T-helper 17 cell (primary cell): Measurements from ENCODE around the gene ELOVL2. TPM values are rescaled to one million over a fixed set of nuclear protein-coding genes. Genes with fewer than 3 reads are reported as not detected.

Experiments
- ATAC-seq: fragments of 150-1000 bp; cut with Tn5 transposase; 2 replicates; pipeline ENCODE4 v1.10.0; 2021; ENCODE audit warnings: mild to moderate bottlenecking, moderate library complexity
- DNase-seq, 3 donors: peaks; one replicate each; pipeline versions ENCODE4 v3.0.0 to v3.0.0-alpha.2; 2020 to 2021
- H3K9me3 ChIP-seq: one replicate; pipeline ENCODE4 v1.7.0; 2013; ENCODE audit warnings: low read length, mild to moderate bottlenecking; ENCODE audit not compliant: control insufficient read depth, poor library complexity, severe bottlenecking
- H3K27ac Mint-ChIP-seq: one replicate; pipeline ENCODE4 v1.8.0; 2022; ENCODE audit warnings: mild to moderate bottlenecking, moderate library complexity, mixed read lengths
- H3K27me3 Mint-ChIP-seq: one replicate; pipeline ENCODE4 v1.8.0; 2022; ENCODE audit warnings: mixed read lengths
- H3K36me3 Mint-ChIP-seq: one replicate; pipeline ENCODE4 v1.8.0; 2022; ENCODE audit warnings: low read depth, mixed read lengths
- H3K4me1 Mint-ChIP-seq: one replicate; pipeline ENCODE4 v1.8.0; 2022; ENCODE audit warnings: mild to moderate bottlenecking, mixed read lengths
- H3K4me3 Mint-ChIP-seq: one replicate; pipeline ENCODE4 v1.8.0; 2022; ENCODE audit warnings: mild to moderate bottlenecking, moderate library complexity, mixed read lengths
- total RNA-seq, 4 donors: library from RNA in 2 of 4; stranded (reverse) in 2 of 4; gene quantifications; one replicate each; pipeline ENCODE4 v1.2.3 and lab custom pipeline; 2022 to 2026

Gene ELOVL2
- total RNA-seq, 2 donors from 2014 or later = not detected

DNA sequence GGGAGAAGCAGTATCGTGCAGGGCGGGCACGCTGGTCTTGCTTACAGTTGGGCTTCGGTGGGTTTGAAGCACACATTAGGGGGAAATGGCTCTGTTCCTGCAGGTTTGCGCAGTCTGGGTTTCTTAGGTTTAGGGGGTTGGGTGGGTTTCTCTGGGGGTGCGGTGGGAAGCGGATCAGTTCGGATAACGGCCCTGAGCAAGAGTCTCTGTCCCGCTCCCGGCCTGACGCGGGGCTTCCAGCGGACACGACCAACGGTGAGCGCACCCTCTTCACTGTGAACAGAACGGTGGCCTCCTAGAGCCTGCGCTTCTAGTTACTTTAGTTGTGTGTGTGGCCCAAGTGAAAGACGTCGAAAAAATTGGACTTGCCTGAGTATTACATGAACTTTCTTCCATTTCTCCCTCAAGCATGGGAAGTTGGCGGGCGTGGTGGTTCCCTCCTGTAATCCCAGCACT, 635 bp upstream of the ELOVL2 start:
- Mint-ChIP-seq H3K4me1 (peaks cover 6% of the 10 kb centered on the region), H3K4me3 (peak overlapping the region; percentile 81), H3K27me3 (peaks cover 67% of the 10 kb centered on the region), H3K27ac (no peak overlapping the region), H3K36me3 (peaks cover 4% of the 10 kb centered on the region)
- no peak for ATAC-seq
- no peak for DNase-seq
- no peaks in the 10 kb centered on the region for H3K9me3 ChIP-seq

DNA sequence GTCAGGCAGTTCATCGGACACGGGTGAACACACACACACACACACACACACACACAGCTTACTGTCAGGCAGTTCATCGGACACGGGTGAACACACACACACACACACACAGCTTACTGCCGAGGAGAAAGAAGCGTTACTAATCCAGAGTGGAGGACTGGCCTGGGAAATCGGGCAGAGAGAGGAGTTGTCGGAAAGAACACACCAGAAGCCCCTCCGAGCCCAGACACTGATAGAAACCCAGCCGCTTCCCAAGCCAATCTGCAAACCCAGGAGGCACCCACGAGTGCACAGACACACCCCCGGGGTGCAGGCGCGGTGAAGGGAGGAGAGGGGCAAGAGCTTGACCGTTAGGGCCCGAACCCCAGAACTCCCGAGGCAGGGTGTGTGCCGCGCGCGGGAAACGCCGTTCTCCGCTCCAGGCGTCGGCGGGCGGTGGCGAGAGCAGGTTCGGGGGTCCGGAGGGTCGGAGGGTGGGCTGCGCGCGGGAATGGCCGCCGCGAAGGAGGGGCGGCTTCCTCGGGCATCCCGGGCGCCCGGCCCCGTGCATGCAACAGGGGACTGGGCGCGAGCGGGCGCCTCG, 636 bp downstream of the ELOVL2 start:
- ATAC-seq (no peak), DNase-seq (no peak)
- peaks cover 68% of the 10 kb centered on the region for H3K27me3 Mint-ChIP-seq
- peak overlapping the region; percentile 78 for H3K4me3 Mint-ChIP-seq
- H3K4me1 Mint-ChIP-seq = peaks cover 6% of the 10 kb centered on the region
- H3K27ac Mint-ChIP-seq = no peak overlapping the region
- H3K36me3 Mint-ChIP-seq = peaks cover 4% of the 10 kb centered on the region
- H3K9me3 ChIP-seq = no peaks in the 10 kb centered on the region

DNA sequence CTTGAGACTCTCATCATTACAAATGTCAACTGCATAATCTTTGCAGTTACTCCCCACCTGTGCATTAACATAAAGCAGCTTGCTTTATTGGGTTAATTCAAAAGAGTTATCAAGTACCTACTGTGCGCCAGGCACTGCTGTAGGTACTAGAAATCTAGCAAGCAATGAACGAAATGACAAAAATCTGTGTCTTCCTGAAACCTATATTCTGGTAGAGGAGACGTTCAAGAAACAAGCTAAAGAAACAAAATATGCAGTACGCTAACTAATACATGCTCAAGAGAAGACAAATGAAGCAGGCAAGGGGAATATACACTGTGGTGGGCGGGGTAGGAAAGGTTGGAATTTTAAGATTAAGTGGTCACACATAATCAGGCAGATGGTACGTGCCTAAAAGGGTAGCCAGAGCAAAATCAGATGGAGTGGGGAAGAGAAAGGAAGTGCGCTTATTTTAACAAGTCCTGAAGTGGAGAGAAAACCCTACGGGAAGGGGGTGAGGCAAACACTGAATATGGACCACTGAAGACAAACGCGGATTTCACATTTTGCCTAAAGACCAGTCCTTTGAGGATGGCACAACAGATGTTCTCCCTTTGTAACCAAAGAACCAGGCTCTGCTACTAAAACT, 1.2 kb downstream of the ELOVL2 start:
- H3K27ac Mint-ChIP-seq = no peak overlapping the region
- H3K27me3 Mint-ChIP-seq = peaks cover 62% of the 10 kb centered on the region
- no peak for DNase-seq
- H3K4me3 Mint-ChIP-seq = peak overlapping the region; percentile 78
- H3K4me1 Mint-ChIP-seq = peaks cover 6% of the 10 kb centered on the region
- ATAC-seq = no peak
- H3K36me3 Mint-ChIP-seq = peaks cover 4% of the 10 kb centered on the region
- no peaks in the 10 kb centered on the region for H3K9me3 ChIP-seq

DNA sequence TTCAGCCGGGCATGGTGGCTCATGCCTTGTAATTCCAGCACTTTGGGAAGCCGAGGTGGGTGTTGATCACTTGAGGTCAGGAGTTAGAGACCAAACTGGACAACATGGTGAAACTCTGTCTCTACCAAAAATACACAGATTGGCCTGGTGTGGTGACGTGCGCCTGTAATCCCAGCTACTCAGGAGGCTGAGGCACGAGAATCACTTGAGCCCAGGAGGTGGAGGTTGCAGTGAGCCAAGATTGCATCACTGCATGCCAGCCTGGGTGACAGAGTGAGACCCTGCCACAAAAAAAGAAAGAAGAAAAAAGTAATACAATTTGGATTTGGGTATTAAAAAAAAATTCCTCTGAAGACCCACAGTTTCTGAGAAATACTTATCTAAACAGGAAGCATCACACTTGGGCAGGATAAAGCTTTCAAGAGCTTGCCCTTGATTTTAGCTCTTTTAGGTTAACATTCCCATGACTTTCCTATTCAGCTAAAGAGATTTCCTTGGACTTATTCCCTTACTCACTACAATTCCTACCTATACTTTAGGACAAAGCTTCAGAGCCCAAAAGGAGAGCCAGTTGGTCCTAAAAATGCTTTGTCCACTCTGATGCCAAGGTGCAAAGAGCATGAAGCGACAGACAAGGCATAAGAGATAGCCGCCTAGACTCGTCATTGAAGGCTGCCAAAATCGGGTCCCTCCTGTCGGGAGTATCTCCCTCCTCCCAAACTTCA, 1.9 kb downstream of the ELOVL2 start:
- Mint-ChIP-seq H3K36me3 (peaks cover 4% of the 10 kb centered on the region), H3K4me1 (peaks cover 6% of the 10 kb centered on the region), H3K4me3 (no peak overlapping the region), H3K27me3 (peaks cover 59% of the 10 kb centered on the region), H3K27ac (no peak overlapping the region)
- ATAC-seq = no peak
- no peak for DNase-seq
- no peaks in the 10 kb centered on the region for H3K9me3 ChIP-seq

DNA sequence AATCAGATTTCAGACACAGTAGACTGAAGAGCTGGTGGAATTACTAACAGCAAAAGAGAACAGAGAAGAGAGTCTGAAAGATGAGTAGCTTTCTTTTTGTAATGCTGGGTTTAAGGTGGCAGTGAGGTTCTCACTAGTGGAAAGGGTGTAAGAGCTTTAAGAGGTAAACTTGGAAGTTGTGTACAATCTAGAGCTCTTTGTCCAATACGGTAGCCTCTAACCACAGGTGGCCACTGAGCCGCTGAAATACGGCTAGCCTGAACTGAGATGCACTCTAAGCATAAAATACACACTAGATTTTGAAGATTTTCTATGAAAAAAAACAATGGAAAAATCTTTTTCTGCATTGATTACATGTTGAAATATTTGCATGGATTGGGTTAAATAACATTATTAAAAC, 4.0 kb downstream of the ELOVL2 start:
- Mint-ChIP-seq H3K4me1 (peaks cover 6% of the 10 kb centered on the region), H3K4me3 (no peak overlapping the region), H3K27ac (no peak overlapping the region), H3K27me3 (peaks cover 66% of the 10 kb centered on the region), H3K36me3 (peaks cover 4% of the 10 kb centered on the region)
- ATAC-seq = no peak
- no peaks in the 10 kb centered on the region for H3K9me3 ChIP-seq
- no peak for DNase-seq

DNA sequence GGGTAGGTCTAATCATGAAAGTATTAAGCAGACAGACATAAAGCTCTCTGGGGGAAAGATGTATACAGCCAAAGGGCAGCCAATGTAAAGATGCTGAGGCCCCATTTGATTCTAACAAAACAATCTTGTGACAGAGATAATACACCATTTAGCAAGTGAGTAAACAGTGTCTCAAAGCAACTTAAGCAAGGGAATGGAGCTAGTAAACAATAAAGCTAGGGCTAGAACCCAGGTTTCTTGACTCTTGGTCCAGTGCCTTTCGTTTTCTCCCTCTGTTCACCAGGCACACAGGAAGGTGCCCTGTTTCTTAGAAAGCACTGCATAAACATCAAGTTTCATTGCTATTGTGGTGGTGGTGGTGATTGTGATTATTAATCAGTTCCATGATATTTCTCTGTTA, 5.1 kb downstream of the ELOVL2 start:
- Mint-ChIP-seq H3K4me3 (no peak overlapping the region), H3K4me1 (peaks cover 6% of the 10 kb centered on the region), H3K27ac (no peak overlapping the region), H3K27me3 (peaks cover 66% of the 10 kb centered on the region), H3K36me3 (peaks cover 4% of the 10 kb centered on the region)
- ATAC-seq (no peak), DNase-seq (no peak)
- no peaks in the 10 kb centered on the region for H3K9me3 ChIP-seq

DNA sequence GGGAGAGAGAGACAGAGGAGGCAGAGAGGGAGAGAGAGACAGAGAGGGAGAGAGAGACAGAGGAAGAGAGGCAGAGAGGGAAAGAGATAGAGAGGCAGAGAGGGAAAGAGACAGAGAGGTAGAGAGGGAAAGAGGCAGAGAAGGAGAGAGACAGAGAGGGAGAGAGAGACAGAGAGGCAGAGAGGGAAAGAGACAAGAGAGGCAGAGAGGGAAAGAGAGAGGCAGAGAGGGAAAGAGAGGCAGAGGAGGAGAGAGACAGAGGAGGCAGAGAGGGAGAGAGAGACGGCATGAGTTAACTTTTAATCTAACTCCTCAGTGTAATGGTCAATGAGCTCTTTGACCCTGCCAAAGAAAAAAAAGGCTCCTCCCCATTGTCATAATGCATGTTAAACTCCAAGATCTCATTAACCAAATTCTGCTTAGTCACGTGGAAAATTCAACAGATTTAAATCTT, 7.1 kb downstream of the ELOVL2 start:
- H3K4me3 Mint-ChIP-seq = no peak overlapping the region
- no peaks in the 10 kb centered on the region for H3K36me3 Mint-ChIP-seq
- H3K4me1 Mint-ChIP-seq = no peaks in the 10 kb centered on the region
- H3K27ac Mint-ChIP-seq = no peak overlapping the region
- H3K9me3 ChIP-seq = no peaks in the 10 kb centered on the region
- ATAC-seq (no peak), DNase-seq (no peak)
- H3K27me3 Mint-ChIP-seq = peaks cover 68% of the 10 kb centered on the region

DNA sequence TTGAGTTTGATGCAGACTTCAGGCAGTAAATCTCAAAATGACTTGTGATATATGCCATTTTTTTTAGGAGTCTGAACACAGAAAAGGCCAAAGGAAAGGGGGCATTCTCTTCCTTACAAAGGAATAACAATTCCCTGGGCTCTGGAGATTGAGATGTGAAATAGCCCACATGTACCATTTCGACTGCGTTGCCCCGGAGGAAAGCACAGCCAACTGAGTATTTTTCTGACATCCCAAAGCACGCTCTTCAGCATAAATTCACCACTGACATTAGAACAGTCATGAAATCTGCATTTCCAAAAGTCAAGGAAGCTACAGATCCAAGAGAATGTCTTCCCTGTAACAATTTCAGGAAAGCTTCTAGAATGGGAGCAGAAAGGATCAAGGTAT, 7.8 kb downstream of the ELOVL2 start:
- H3K9me3 ChIP-seq = no peaks in the 10 kb centered on the region
- no peak overlapping the region for H3K27ac Mint-ChIP-seq
- DNase-seq = no peak
- H3K36me3 Mint-ChIP-seq = no peaks in the 10 kb centered on the region
- peaks cover 71% of the 10 kb centered on the region for H3K27me3 Mint-ChIP-seq
- no peaks in the 10 kb centered on the region for H3K4me1 Mint-ChIP-seq
- no peak for ATAC-seq
- no peak overlapping the region for H3K4me3 Mint-ChIP-seq

DNA sequence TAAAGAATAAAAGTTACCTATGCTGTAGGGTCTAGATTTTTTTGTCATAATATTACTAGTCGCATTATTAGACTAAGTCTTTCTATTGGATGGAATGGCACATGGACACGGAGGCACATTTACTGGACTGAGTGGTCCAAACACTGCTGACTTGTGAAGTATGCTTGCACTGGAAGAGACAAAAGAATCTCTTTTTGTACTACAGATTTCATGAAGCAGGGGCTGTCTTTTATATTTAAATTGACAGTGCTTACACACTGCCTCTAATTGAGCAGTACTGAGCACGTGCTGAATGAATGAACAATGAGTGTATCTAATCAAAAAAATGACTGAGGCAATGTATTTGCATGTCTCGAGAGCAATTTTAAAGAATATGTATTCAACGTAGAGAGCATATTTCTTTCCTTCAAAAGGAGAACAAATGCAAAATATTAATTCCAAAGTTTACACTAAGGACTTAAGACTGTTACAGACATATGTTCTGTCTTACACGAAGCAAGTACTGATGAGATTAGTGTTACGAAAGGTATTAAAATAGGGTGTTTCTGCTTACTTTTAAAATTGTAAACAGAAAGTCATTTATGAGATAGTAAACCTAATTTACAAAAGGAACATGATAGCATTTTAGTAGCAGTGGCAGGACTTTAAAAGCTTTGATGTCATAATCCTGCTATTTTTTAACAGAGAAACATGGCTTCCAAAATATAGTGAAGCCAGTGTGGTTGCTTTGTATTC, 8.3 kb downstream of the ELOVL2 start:
- no peaks in the 10 kb centered on the region for H3K9me3 ChIP-seq
- no peaks in the 10 kb centered on the region for H3K4me1 Mint-ChIP-seq
- DNase-seq (no peak), ATAC-seq (no peak)
- peaks cover 72% of the 10 kb centered on the region for H3K27me3 Mint-ChIP-seq
- H3K36me3 Mint-ChIP-seq = no peaks in the 10 kb centered on the region
- H3K4me3 Mint-ChIP-seq = no peak overlapping the region
- H3K27ac Mint-ChIP-seq = no peak overlapping the region

DNA sequence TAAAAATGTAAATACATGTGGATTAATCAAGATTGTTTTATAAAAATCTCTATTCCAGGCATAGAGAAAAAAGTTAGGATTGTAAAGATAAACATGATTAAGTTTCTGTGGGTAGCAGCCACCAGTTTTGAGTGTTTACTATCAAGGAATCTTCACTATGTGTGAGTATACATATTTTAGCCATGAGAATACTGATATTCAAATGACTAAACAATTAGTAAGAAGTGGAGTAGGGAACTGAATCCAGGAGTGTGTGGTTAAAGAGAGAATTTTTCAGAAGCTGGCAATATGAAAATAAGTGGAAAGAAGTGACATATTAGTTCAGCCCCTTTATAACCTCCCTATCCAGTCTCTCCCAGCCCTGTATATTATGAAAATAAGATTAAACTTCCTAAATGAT, 10.3 kb downstream of the ELOVL2 start:
- no peak overlapping the region for H3K4me3 Mint-ChIP-seq
- H3K27me3 Mint-ChIP-seq = peaks cover 62% of the 10 kb centered on the region
- H3K27ac Mint-ChIP-seq = no peak overlapping the region

DNA sequence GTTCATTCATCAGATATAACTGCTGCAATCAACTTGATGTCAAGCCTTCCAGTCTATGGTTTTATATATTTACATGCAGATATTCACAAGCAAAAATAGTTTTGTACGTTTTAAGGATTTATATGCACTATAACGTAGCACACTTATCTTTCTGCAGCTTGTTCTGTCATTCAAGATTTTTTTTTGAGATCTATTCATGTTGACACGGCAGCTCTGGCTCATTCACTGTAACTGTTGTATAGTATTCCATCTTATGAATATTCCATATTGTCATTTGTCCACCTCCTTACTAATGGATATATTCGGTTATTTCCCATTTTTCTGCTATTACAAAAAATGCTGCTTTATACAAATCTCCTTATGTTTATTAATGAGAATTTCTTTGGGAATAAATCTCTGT, 13.2 kb downstream of the ELOVL2 start:
- ATAC-seq (no peak), DNase-seq (no peak)
- H3K4me3 Mint-ChIP-seq = no peak overlapping the region
- H3K9me3 ChIP-seq = no peaks in the 10 kb centered on the region
- no peaks in the 10 kb centered on the region for H3K4me1 Mint-ChIP-seq
- H3K27me3 Mint-ChIP-seq = peaks cover 64% of the 10 kb centered on the region
- H3K36me3 Mint-ChIP-seq = peaks cover 2% of the 10 kb centered on the region
- H3K27ac Mint-ChIP-seq = peak overlapping the region; percentile 11

More for the DNA sequence above, 10.3 kb downstream of the ELOVL2 start:
- DNase-seq (no peak), ATAC-seq (no peak)
- H3K9me3 ChIP-seq = no peaks in the 10 kb centered on the region
- Mint-ChIP-seq H3K4me1 (no peaks in the 10 kb centered on the region), H3K36me3 (no peaks in the 10 kb centered on the region)

DNA sequence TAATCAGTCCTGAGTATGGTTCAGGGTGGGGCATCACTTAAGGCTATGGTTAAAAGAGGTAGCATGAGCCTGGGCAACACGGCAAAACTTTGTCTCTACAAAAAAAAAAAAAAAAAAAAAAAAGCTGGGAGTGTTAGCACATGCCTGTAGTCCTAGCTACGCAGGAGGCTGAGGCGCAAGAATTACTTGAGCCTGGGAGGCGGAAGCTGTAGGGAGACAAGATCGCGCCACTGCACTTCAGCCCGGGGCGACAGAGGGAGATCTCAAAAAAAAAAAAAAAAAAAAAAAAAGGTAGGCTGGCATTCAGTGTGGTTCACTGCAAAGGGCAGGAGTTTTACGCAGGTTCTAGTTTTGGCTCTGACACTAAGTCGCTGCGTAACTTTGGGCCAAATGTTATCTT, 15.1 kb downstream of the ELOVL2 start:
- no peaks in the 10 kb centered on the region for H3K9me3 ChIP-seq
- Mint-ChIP-seq H3K27ac (no peak overlapping the region), H3K36me3 (peaks cover 2% of the 10 kb centered on the region), H3K4me3 (no peak overlapping the region), H3K27me3 (peaks cover 57% of the 10 kb centered on the region), H3K4me1 (no peaks in the 10 kb centered on the region)
- ATAC-seq (no peak), DNase-seq (no peak)

DNA sequence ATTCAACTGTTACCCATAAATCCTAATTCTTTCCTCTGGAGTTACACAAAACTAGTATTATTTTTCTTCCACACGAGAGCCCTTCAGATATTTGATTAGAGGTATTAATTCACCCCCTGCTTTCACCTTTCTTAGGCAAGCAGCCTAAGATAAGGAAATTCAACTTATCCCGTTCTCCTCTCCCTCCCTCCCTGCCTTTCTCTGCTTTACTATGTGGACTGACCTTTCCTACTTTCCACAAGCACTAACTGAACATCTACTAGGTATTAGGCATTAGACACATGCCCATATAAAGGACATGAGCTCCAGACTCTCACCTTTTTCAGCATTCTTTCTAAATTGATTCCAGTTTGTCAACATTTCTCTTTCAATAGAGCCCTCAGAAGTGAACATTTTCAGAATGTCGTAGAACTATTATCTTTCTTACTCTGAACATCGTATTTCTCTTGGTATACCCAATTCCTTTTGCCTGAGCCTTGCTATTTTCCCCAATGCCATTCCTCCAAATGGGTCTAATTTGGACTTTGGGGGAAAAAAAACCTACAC, 16.5 kb downstream of the ELOVL2 start:
- DNase-seq (no peak), ATAC-seq (no peak)
- Mint-ChIP-seq H3K4me1 (no peaks in the 10 kb centered on the region), H3K36me3 (peaks cover 2% of the 10 kb centered on the region), H3K27me3 (peaks cover 43% of the 10 kb centered on the region), H3K27ac (no peak overlapping the region), H3K4me3 (no peak overlapping the region)
- no peaks in the 10 kb centered on the region for H3K9me3 ChIP-seq
